T47D (cell line): Measurements from ENCODE around the gene DPP10.

ENCODE experiments used
- DNase-seq, 2 experiments: peaks; one replicate each; pipeline versions ENCODE4 v3.0.0 to v3.0.0-alpha.2; 2011 to 2012; ENCODE audit warnings: low read depth in 1 of 2, low spot score in 1 of 2
- JUND ChIP-seq: IDR thresholded peaks from 2 replicates; pipeline ENCODE4 v1.6.1; 2012; ENCODE audit warnings: low read depth
- in situ Hi-C: cut with HindIII; loops from 2 replicates; pipeline ENCODE4 v1.10.0; 2016; ENCODE audit warnings: low sequenced_read_pairs, low pct_unique_long_range_greater_than_20kb

The DPP10 gene

GRCh38 chr2:114659880-114660279, 217.4 kb downstream of the DPP10 start:
- DNase-seq: no peak
- in situ Hi-C loops: no loop called here
- TF ChIP-seq JUND: no peak

GRCh38 chr2:114661971-114662939, 219.8 kb downstream of the DPP10 start:
- in situ Hi-C loops: no loop called here
- peak in 1 of 2 experiments; percentile 3 for DNase-seq
- no peak for TF ChIP-seq JUND

- TF ChIP-seq JUND: no peak
- in situ Hi-C loops: no loop called here
- no peak for DNase-seq
These were observed 226.0 kb downstream of the DPP10 start for GRCh38 chr2:114668415-114668814.

- in situ Hi-C loops: no loop called here
- DNase-seq: no peak
- TF ChIP-seq JUND: no peak
These were observed 240.8 kb downstream of the DPP10 start for GRCh38 chr2:114683251-114683650.

- in situ Hi-C loops: no loop called here
- DNase-seq: no peak
- no peak for TF ChIP-seq JUND
These were observed 242.0 kb downstream of the DPP10 start for GRCh38 chr2:114684403-114684802.

- in situ Hi-C loops: no loop called here
- DNase-seq: no peak
- no peak for TF ChIP-seq JUND
These were observed 242.7 kb downstream of the DPP10 start for GRCh38 chr2:114685102-114685501.

- DNase-seq: no peak
- TF ChIP-seq JUND: no peak
- in situ Hi-C loops: no loop called here
These were observed 245.8 kb downstream of the DPP10 start for GRCh38 chr2:114688241-114688640.

GRCh38 chr2:114698520-114698919, 256.1 kb downstream of the DPP10 start:
- no peak for DNase-seq
- in situ Hi-C loops: no loop called here
- TF ChIP-seq JUND: no peak

- in situ Hi-C loops: no loop called here
- DNase-seq: no peak
These were observed 257.0 kb downstream of the DPP10 start for GRCh38 chr2:114699423-114699944.

GRCh38 chr2:114700440-114700839, 258.0 kb downstream of the DPP10 start:
- no peak for DNase-seq
- in situ Hi-C loops: no loop called here
- TF ChIP-seq JUND: no peak

More at GRCh38 chr2:114699423-114699944, 257.0 kb downstream of the DPP10 start:
- no peak for TF ChIP-seq JUND

- in situ Hi-C loops: no loop called here
- no peak for DNase-seq
- TF ChIP-seq JUND: no peak
These were observed 267.8 kb downstream of the DPP10 start for GRCh38 chr2:114709936-114710850.

GRCh38 chr2:114714313-114714712, 271.9 kb downstream of the DPP10 start:
- no peak for DNase-seq
- no peak for TF ChIP-seq JUND
- in situ Hi-C loops: no loop called here
